Keratinocyte (primary cell): ENCODE results near the gene SLC38A1.

Experiments
- CTCF ChIP-seq, 3 experiments: IDR thresholded peaks in 1 of 3; conservative IDR thresholded peaks in 1 of 3; optimal IDR thresholded peaks in 1 of 3; 2 replicates in 2 of 3; 3 replicates in 1 of 3; pipeline versions ENCODE3 to v1.5.1; 2011; ENCODE audit warnings: low read length in 3 of 3, mild to moderate bottlenecking in 3 of 3, moderate library complexity in 2 of 3, control low read depth in 1 of 3, inconsistent platforms in 1 of 3; ENCODE audit not compliant: insufficient read depth in 2 of 3; ENCODE audit errors: extremely low read depth in 1 of 3
- EZH2 ChIP-seq: IDR thresholded peaks from one replicate; pipeline ENCODE4 v1.6.1; 2012; ENCODE audit warnings: inconsistent platforms, mild to moderate bottlenecking, low read length, moderate library complexity

- TF ChIP-seq CTCF (optimal IDR thresholded peaks at IDR 0.05 in 1 of 3, IDR thresholded peaks at IDR 0.05 in 1 of 3, conservative IDR thresholded peaks at IDR 0.05 in 1 of 3; ENCODE audit: extremely low read depth in 1 of 3, insufficient read depth in 2 of 3, low read length in 3 of 3) (no peak), EZH2 (no peak)
Measured at GRCh38 chr12:46198913-46199312, 69.9 kb downstream of the SLC38A1 start.
